NCI-H510A treated with DMSO at 0.1 percent for 48 hours (cell line): Measurements from ENCODE around the gene ZNF682.
"Not testable (repeated sequence)": the region's sequence is repeated elsewhere in the genome, so short reads cannot be mapped to it uniquely, and the experiment has no call there.

Source experiments
- DNase-seq: peaks from one replicate; lab custom pipeline; 2025; lab: John Stamatoyannopoulos, UW

ZNF682 gene

GRCh38 chr19:19997656-19998268 is 41.5 kb downstream of the ZNF682 start:
- DNase-seq = no peak

GRCh38 chr19:19966862-19967261 is 72.4 kb downstream of the ZNF682 start:
- DNase-seq = no peak

GRCh38 chr19:19966126-19966525 is 73.2 kb downstream of the ZNF682 start:
- DNase-seq = not testable (repeated sequence)

DNA sequence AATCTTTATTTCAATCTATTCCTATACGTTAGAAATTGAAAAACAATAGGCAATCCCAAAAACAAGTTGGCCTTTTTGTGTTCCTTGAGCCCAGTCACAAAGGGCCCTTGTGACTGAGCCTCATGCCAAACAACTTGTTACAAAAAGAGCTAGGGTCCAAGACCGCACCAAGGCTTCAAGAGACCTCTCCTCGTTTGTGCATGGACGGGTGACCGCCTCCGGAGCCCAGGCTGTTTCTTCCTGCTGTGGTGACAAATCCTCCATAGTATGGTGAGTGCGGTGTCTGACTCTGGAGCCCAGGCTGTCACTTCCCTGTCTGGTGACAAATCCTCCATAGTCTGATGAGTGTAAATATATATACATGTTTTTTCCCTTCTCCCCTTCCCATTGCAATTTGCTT is 74.9 kb downstream of the ZNF682 start:
- DNase-seq = no peak

GRCh38 chr19:19959151-19959799 is 80.0 kb downstream of the ZNF682 start:
- DNase-seq = peak; percentile 13

GRCh38 chr19:19957766-19958165 is 81.5 kb downstream of the ZNF682 start:
- not testable (repeated sequence) for DNase-seq

- DNase-seq = no peak
Observed at GRCh38 chr19:19956434-19957075, 82.8 kb downstream of the ZNF682 start.

DNA sequence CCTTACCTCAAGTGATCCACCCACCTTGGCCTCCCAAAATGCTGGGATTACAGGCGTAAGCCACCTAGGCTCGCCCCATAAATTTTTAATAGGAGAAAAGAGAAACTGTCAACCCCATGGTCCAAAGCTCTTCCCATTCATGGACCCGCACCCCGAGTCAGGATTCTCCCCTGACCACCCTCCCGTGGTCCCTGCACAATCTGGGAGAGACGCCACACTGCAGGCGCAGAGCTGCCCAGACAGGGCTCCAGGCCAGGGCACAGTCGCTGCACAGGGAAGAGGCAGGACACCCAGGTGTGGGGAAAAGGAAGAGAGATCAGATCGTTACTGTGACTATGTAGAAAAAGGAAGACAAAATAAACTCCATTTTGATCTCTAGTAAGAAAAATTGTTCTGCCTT is 84.1 kb downstream of the ZNF682 start:
- no peak for DNase-seq
